Retinal pigment epithelial cell (primary cell): ENCODE data around the gene SLC9A3.

ENCODE experiments used
- DNase-seq: peaks from one replicate; pipeline ENCODE4 v3.0.0-alpha.2; 2010; ENCODE audit warnings: low read depth
- H3K4me3 ChIP-seq: 2 replicates; pipeline ENCODE4 v1.5.1; 2011; ENCODE audit warnings: mild to moderate bottlenecking, low read length, control low read depth, moderate library complexity
- TF ChIP-seq, protein P1 (sequence below): conservative IDR thresholded peaks from 2 replicates; pipeline ENCODE4 v1.5.1; 2011; ENCODE audit warnings: low read depth, low read length, control low read depth, inconsistent platforms

SLC9A3 gene

DNA sequence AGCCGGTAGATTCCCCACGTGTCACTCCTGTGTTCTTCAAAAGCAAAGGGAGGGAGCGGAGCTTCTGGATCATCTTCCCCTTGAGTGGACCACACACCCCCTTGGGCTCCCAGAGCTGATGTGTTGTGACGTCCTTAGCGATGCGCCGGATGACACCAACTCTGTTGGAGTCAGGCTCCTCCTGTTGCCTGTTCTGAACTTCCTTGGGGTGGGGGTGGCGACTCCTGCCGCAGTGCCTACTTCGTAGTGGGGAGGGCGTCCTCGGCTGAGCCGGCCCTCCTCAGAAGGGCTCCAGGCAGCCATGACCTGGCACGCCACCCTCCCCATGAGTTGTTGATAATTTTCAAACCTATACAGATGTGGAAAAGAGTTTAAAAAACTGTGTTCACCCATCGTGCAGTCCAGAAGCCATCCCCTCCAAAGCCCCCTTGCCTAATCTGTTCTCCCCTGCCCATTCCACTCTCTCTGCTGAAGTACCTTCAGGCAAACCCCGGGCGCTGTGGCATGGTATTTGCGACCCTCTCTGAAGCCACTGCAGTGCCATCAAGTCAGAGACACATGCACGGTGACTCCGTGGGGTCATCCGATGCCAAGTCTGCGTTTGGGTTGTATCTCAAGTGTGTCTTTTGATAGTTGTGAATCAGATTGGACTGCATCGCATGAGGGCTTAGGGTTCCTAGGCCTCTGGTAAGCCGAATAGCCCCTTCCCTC lies 64.5 kb downstream of the SLC9A3 start:
- no peak for DNase-seq
- TF ChIP-seq, protein P1, sequence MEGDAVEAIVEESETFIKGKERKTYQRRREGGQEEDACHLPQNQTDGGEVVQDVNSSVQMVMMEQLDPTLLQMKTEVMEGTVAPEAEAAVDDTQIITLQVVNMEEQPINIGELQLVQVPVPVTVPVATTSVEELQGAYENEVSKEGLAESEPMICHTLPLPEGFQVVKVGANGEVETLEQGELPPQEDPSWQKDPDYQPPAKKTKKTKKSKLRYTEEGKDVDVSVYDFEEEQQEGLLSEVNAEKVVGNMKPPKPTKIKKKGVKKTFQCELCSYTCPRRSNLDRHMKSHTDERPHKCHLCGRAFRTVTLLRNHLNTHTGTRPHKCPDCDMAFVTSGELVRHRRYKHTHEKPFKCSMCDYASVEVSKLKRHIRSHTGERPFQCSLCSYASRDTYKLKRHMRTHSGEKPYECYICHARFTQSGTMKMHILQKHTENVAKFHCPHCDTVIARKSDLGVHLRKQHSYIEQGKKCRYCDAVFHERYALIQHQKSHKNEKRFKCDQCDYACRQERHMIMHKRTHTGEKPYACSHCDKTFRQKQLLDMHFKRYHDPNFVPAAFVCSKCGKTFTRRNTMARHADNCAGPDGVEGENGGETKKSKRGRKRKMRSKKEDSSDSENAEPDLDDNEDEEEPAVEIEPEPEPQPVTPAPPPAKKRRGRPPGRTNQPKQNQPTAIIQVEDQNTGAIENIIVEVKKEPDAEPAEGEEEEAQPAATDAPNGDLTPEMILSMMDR = no peak
- H3K4me3 ChIP-seq = no peak overlapping the region

DNA sequence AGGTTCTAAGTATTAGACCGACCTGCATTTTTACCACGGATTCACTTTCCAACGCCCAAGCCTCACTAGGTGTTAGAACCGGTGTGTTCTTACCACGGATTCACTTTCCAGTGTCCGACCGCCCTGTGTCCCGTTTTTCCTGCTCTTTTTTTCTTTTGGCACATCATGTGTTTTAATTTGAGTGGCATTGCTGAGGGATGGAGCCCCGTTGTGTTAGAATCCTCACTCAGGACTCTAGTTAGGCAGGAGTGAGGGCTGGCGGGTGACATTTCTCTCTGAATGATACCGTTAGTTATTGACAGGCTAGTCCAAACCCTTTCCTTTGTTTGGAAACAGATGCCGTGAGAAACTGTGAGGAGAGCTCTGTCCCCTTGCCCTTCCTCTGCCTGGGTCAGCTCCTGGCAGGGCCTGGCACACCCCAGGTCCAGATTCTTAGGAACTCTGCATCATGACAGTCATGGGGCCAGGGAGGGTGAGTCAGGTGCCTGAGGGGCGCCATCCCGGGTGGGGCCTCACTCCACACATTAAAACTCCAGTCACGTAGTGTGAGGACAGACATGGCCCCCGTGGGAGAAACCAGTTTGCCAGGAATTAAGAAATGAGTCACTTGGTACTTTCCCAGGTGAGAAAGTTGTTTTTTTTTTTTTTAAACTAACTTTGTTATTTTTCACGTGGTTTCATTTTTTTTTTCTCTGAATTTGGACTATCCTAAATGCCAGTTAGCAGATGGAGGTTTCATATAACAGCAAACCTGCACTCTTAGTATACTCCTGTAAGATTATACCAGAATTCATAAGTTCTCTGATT lies 65.5 kb downstream of the SLC9A3 start:
- DNase-seq = peak; percentile 86
- TF ChIP-seq, protein P1 = no peak

DNA sequence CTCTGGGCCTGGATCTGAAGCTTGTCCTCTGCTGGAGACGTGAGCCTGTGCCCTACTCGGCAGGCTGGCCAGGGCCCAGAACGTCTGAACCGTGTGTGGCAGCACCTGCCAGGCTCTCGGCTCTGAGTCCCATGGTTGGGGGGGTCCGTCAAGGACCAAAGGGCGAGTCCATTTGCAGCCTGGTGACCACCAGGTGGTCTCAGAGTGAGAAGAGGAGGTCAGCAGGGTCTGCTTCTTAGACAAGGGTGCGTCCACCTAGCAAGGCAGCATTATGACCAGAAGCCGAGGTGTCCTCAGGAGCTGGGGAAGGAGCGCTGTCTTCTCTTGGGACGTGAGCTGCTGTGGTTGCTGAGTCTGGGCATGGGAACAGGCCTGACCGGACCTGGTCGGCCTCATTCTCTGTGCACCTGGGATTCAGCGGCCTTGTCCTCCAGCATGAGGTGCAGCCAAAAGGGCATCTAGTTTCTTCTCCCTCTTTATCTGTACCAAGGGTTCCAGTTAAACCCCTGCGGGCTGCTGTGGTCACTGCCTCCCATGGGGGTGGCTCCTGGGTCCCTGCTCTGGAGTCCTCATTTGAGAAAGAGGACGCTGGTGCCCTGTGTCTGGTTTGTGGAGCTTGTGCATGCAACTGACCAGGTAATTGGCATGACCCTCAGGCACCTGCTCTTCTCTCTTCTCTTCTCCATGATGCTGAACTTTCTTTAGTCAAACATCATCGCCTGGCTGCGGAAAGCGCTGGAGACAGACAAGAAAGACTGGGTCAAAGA lies 66.9 kb downstream of the SLC9A3 start:
- DNase-seq = no peak
- no peak overlapping the region for H3K4me3 ChIP-seq
- TF ChIP-seq, protein P1 = no peak

More for the DNA sequence above, 65.5 kb downstream of the SLC9A3 start:
- no peak overlapping the region for H3K4me3 ChIP-seq

DNA sequence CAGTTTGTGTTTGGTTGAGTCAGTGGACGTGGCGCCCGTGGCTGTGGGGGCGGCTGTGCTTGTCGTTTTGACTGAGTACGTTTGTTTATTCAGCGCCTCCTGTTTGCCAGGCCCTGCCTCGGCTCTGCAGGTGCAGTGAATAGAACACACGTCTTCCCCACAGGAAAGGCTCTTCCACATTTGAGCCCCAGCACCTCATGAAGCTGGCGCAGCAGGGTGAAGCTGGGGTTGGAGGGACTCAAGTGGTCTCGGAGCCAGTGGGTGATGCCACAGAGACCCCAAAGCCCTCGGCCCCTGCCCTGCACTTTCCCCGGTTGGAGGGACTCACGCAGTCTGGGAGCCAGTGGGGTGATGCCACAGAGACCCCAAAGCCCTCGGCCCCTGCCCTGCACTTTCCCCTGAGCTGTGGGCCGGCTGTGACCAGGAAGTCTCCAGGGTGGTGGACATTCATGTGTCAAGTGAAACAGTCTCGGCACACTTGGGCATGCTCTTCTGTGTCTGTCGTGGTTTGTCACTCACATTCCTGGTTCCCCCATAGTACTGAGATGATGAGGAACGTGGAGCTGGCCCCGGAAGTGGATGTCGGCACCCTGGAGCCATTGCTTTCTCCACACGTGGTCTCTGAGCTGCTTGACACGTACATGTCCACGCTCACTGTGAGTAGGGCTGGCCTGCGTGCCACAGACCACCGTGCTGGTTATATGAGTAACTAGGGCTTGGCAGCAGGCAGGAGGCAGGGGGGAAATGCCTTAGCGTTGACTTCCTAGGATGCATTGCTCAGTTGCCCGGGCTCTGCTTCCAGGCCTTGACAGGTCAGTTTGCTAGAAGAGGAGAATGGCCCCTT lies 67.7 kb downstream of the SLC9A3 start:
- TF ChIP-seq, protein P1 = no peak
- DNase-seq = no peak
- no peak overlapping the region for H3K4me3 ChIP-seq

DNA sequence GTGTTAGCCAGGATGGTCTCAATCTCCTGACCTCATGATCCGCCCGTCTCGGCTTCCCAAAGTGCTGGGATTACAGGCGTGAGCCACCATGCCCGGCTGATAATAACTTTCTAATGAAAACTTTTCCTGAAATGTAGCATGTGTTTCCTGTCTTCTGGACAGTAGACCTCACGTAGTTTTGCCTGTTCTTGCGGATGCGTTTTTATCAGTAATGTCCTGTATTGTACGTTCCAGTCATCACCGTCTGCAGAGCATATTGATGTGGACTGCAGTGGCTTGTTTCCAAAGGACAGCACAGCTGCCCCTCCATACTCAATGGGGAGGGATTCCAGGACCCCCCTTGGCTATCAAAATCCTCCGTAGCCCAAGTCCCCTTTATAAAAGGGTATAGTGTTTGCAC lies 68.4 kb downstream of the SLC9A3 start:
- no peak for DNase-seq
- no peak overlapping the region for H3K4me3 ChIP-seq
- TF ChIP-seq, protein P1 = no peak

DNA sequence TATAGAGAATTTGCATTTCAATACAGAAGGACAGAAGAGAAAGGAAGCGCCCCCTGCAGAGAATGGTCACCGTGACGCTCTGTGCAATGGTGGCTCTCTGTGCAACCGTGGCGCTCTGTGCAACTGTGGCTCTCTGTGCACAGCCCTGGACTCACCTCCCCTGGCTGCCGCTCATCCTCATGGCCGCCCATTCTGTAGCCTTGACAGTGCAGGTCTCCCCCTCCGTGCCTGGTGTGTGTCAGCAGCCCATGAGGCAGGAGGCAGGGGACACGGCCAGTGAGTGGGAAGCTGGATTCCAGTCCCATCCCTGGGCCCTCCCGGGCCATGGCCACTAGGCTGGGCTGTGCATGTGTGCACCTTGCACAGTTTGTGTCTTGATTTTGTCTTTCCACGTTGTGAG lies 69.3 kb downstream of the SLC9A3 start:
- no peak overlapping the region for H3K4me3 ChIP-seq
- DNase-seq = no peak
- TF ChIP-seq, protein P1 = no peak
